ENCODE data around the gene LYRM1. TPM values are rescaled to one million over a fixed set of nuclear protein-coding genes. Genes with fewer than 3 reads are reported as not detected.

LYRM1 gene
- polyA plus RNA-seq, 1 of the 3 experiments (the other 2 are of a cell fraction): 18.1 TPM

GRCh38 chr16:20968765-20969164, 68.2 kb downstream of the LYRM1 start:
- no peak for DNase-seq

DNA sequence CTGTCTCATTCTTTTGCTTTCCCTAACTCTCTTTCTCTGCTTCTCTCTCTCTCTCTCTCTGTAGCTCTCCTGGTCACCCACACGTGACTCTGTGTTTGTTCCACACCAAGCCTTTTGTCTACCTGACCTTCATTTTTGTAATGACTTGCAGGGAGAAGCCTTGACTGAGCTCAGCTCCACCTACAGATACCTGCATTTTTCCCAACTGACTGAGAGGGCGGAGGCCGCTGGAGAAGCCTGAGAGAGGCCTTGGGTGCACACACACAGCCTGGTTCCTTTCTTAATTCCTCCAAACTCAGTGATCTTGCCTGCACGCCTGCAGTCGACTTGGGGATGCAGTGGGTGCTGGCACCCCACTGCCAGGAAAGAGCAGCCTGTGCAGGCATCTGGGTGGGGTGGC, 68.8 kb downstream of the LYRM1 start:
- Histone ChIP-seq H3K9ac (no peak overlapping the region), H3K9me3 (no peaks in the 10 kb centered on the region), H3K36me3 (replicated peaks in 1 of 2; ENCODE audit: control insufficient read depth in 1 of 2, insufficient read depth in 2 of 2, low read length in 1 of 2) (no peaks in the 10 kb centered on the region), H3F3A (replicated peaks; ENCODE audit: insufficient read depth) (no peaks in the 10 kb centered on the region), H3K9me2 (no peaks in the 10 kb centered on the region), H3K4me2 (no peak overlapping the region), H3K27me3 (ENCODE audit: insufficient read depth) (no peaks in the 10 kb centered on the region), H3K79me2 (ENCODE audit: insufficient read depth) (no peaks in the 10 kb centered on the region), H3K4me3 (ENCODE audit: low read depth in 2 of 2, low read length in 1 of 2) (no peak overlapping the region), H2AFZ (ENCODE audit: low read depth) (no peak overlapping the region), H3K27ac (ENCODE audit: low read depth in 2 of 2, low read length in 1 of 2) (no peak overlapping the region), H3K4me1 (ENCODE audit: control insufficient read depth in 1 of 2, insufficient read depth in 2 of 2, low read depth in 1 of 2, low read length in 1 of 2) (no peaks in the 10 kb centered on the region), H4K20me1 (ENCODE audit: insufficient read depth) (no peaks in the 10 kb centered on the region)
- TF ChIP-seq YY1 (IDR thresholded peaks at IDR 0.05; ENCODE audit: low read depth) (no peak), CHD2 (IDR thresholded peaks at IDR 0.05; ENCODE audit: low read length, partially characterized antibody) (no peak), FOXM1 (IDR thresholded peaks at IDR 0.05; ENCODE audit: low read depth) (no peak), SIN3A (IDR thresholded peaks at IDR 0.05; ENCODE audit: borderline replicate concordance, low read depth, low read length) (no peak), NRF1 (IDR thresholded peaks at IDR 0.05; ENCODE audit: low read depth, low read length) (no peak), REST (IDR thresholded peaks at IDR 0.05; ENCODE audit: low read depth, low read length) (no peak), POLR2AphosphoS5 (IDR thresholded peaks at IDR 0.05; ENCODE audit: low read depth, low read length) (no peak), MXI1 (IDR thresholded peaks at IDR 0.05; ENCODE audit: low read depth, low read length) (no peak), TAF1 (IDR thresholded peaks at IDR 0.05; ENCODE audit: borderline replicate concordance, low read depth, low read length) (no peak), TEAD4 (IDR thresholded peaks at IDR 0.05; ENCODE audit: borderline replicate concordance, insufficient read depth) (no peak), USF2 (IDR thresholded peaks at IDR 0.05; ENCODE audit: borderline replicate concordance, low read depth, low read length) (no peak)
- TF ChIP-seq, protein P1, sequence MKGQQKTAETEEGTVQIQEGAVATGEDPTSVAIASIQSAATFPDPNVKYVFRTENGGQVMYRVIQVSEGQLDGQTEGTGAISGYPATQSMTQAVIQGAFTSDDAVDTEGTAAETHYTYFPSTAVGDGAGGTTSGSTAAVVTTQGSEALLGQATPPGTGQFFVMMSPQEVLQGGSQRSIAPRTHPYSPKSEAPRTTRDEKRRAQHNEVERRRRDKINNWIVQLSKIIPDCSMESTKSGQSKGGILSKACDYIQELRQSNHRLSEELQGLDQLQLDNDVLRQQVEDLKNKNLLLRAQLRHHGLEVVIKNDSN (IDR thresholded peaks at IDR 0.05; ENCODE audit: borderline replicate concordance, low read depth): no peak
- TF ChIP-seq, protein P2, sequence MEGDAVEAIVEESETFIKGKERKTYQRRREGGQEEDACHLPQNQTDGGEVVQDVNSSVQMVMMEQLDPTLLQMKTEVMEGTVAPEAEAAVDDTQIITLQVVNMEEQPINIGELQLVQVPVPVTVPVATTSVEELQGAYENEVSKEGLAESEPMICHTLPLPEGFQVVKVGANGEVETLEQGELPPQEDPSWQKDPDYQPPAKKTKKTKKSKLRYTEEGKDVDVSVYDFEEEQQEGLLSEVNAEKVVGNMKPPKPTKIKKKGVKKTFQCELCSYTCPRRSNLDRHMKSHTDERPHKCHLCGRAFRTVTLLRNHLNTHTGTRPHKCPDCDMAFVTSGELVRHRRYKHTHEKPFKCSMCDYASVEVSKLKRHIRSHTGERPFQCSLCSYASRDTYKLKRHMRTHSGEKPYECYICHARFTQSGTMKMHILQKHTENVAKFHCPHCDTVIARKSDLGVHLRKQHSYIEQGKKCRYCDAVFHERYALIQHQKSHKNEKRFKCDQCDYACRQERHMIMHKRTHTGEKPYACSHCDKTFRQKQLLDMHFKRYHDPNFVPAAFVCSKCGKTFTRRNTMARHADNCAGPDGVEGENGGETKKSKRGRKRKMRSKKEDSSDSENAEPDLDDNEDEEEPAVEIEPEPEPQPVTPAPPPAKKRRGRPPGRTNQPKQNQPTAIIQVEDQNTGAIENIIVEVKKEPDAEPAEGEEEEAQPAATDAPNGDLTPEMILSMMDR (IDR thresholded peaks at IDR 0.05): no peak
- ChIA-PET POLR2A (no interaction called here), CTCF (no interaction called here)
- WGBS (ENCODE audit: low lambda C conversion rate): 61% methylated on average over 5 of the region's 5 CpGs
- DNase-seq: no peak

More at GRCh38 chr16:20968765-20969164, 68.2 kb downstream of the LYRM1 start:
- H3K36me3 ChIP-seq (replicated peaks in 1 of 2; ENCODE audit: control insufficient read depth in 1 of 2, insufficient read depth in 2 of 2, low read length in 1 of 2): no peaks in the 10 kb centered on the region
- H3K9me2 ChIP-seq: no peaks in the 10 kb centered on the region
- no peak overlapping the region for H3K4me2 ChIP-seq
- H3K79me2 ChIP-seq (ENCODE audit: insufficient read depth): no peaks in the 10 kb centered on the region
- no peaks in the 10 kb centered on the region for H3K4me1 ChIP-seq (ENCODE audit: control insufficient read depth in 1 of 2, insufficient read depth in 2 of 2, low read depth in 1 of 2, low read length in 1 of 2)
- no peaks in the 10 kb centered on the region for H4K20me1 ChIP-seq (ENCODE audit: insufficient read depth)
- no peak overlapping the region for H3K4me3 ChIP-seq (ENCODE audit: low read depth in 2 of 2, low read length in 1 of 2)
- H3K27me3 ChIP-seq (ENCODE audit: insufficient read depth): no peaks in the 10 kb centered on the region
- ChIA-PET POLR2A (no interaction called here), CTCF (no interaction called here)
- no peak overlapping the region for H3K27ac ChIP-seq (ENCODE audit: low read depth in 2 of 2, low read length in 1 of 2)
- H3K9ac ChIP-seq: no peak overlapping the region
- H2AFZ ChIP-seq (ENCODE audit: low read depth): no peak overlapping the region
- no peak for TF ChIP-seq MXI1 (IDR thresholded peaks at IDR 0.05; ENCODE audit: low read depth, low read length)
- TF ChIP-seq TCF12 (IDR thresholded peaks at IDR 0.05): no peak
- TF ChIP-seq, protein P2 (IDR thresholded peaks at IDR 0.05): no peak
- no peaks in the 10 kb centered on the region for H3F3A ChIP-seq (replicated peaks; ENCODE audit: insufficient read depth)
- H3K9me3 ChIP-seq: no peaks in the 10 kb centered on the region
- WGBS (ENCODE audit: low lambda C conversion rate): 32% methylated on average over 3 of the region's 3 CpGs
